ENCODE results near the gene IL18R1. TPM values are rescaled to one million over a fixed set of nuclear protein-coding genes. Genes with fewer than 3 reads are reported as not detected.

IL18R1 gene
- total RNA-seq, 1 experiment from 2014 or later = 1.9 TPM

GRCh38 chr2:102346381-102347130 lies 9.0 kb upstream of the IL18R1 start:
- H3K27me3 ChIP-seq (ENCODE audit: insufficient read depth, low read depth) = no peaks in the 10 kb centered on the region
- no TSS peak for BruUV-seq (replicated peaks)
- H3K9me2 ChIP-seq (ENCODE audit: insufficient read depth) = 0 out of 2 replicates have a peak, but pooled peaks cover 3% of the 10 kb centered on the region
- ChIA-PET POLR2A (ENCODE audit: unreplicated experiment) (no interaction called here), CTCF (no interaction called here)
- no peaks in the 10 kb centered on the region for H4K20me1 ChIP-seq (ENCODE audit: insufficient read depth)
- DNase-seq = no peak
- H3K79me2 ChIP-seq (ENCODE audit: low read depth) = no peaks in the 10 kb centered on the region
- no peak overlapping the region for H2AFZ ChIP-seq
- H3F3A ChIP-seq (ENCODE audit: insufficient read depth, low read depth) = peaks cover 4% of the 10 kb centered on the region; the same call in 1 of the 2 replicates
- H3K4me3 ChIP-seq = no peak overlapping the region
- no peak overlapping the region for H3K4me2 ChIP-seq
- intact Hi-C loops (cut with micrococcal nuclease; ENCODE audit: unreplicated experiment) = no loop called here
- H3K36me3 ChIP-seq (ENCODE audit: low read depth) = peaks cover 9% of the 10 kb centered on the region; the same call in 1 of the 2 replicates
- H3K27ac ChIP-seq = no peak overlapping the region
- H3K9me3 ChIP-seq (ENCODE audit: insufficient read depth, low read depth) = 0 out of 2 replicates have a peak, but pooled peaks cover 6% of the 10 kb centered on the region
- TF ChIP-seq CTCF (conservative IDR thresholded peaks at IDR 0.05) = no peak
- no peaks in the 10 kb centered on the region for H3K4me1 ChIP-seq (replicated peaks; ENCODE audit: insufficient read depth)

- DNase-seq = no peak
- Histone ChIP-seq H3K4me2 (no peak overlapping the region), H3K9me2 (ENCODE audit: insufficient read depth) (0 out of 2 replicates have a peak, but pooled peaks cover 3% of the 10 kb centered on the region), H3K36me3 (ENCODE audit: low read depth) (no peaks in the 10 kb centered on the region), H3K27me3 (ENCODE audit: insufficient read depth, low read depth) (no peaks in the 10 kb centered on the region), H3K9me3 (ENCODE audit: insufficient read depth, low read depth) (0 out of 2 replicates have a peak, but pooled peaks cover 6% of the 10 kb centered on the region), H4K20me1 (ENCODE audit: insufficient read depth) (no peaks in the 10 kb centered on the region), H3K79me2 (ENCODE audit: low read depth) (no peaks in the 10 kb centered on the region), H3K4me1 (replicated peaks; ENCODE audit: insufficient read depth) (no peaks in the 10 kb centered on the region), H3K4me3 (no peak overlapping the region), H3K27ac (no peak overlapping the region), H3F3A (ENCODE audit: insufficient read depth, low read depth) (peaks cover 4% of the 10 kb centered on the region; the same call in 1 of the 2 replicates), H2AFZ (peak overlapping the region; percentile 46; the same call in 1 of the 2 replicates)
- TF ChIP-seq EZH2 (IDR thresholded peaks at IDR 0.05; ENCODE audit: low read depth) (no peak), CTCF (conservative IDR thresholded peaks at IDR 0.05) (no peak)
- ChIA-PET CTCF (no interaction called here), POLR2A (ENCODE audit: unreplicated experiment) (interaction anchor here (0.6 kb wide), 1 partner anchor 148 kb away, joined by 3 read pairs; no protein-coding TSS in a partner anchor)
- intact Hi-C loops (cut with micrococcal nuclease; ENCODE audit: unreplicated experiment) = no loop called here
- BruUV-seq (replicated peaks) = no TSS peak
Measured at GRCh38 chr2:102350137-102350793, 5.3 kb upstream of the IL18R1 start.

GRCh38 chr2:102356381-102356712 lies 751 bp downstream of the IL18R1 start:
- Histone ChIP-seq H3K4me1 (replicated peaks; ENCODE audit: insufficient read depth) (peaks cover 38% of the 10 kb centered on the region), H3K79me2 (ENCODE audit: low read depth) (peaks cover 22% of the 10 kb centered on the region), H3K27ac (peak overlapping the region; percentile 53), H3F3A (ENCODE audit: insufficient read depth, low read depth) (peaks cover 5% of the 10 kb centered on the region; the same call in 1 of the 2 replicates), H2AFZ (peak overlapping the region; percentile 90), H3K27me3 (ENCODE audit: insufficient read depth, low read depth) (no peaks in the 10 kb centered on the region), H3K4me2 (peak overlapping the region; percentile 90), H3K9me3 (ENCODE audit: insufficient read depth, low read depth) (no peaks in the 10 kb centered on the region), H4K20me1 (ENCODE audit: insufficient read depth) (no peaks in the 10 kb centered on the region), H3K36me3 (ENCODE audit: low read depth) (no peaks in the 10 kb centered on the region), H3K9me2 (ENCODE audit: insufficient read depth) (no peaks in the 10 kb centered on the region), H3K4me3 (peak overlapping the region; percentile 89)
- CTCF ChIA-PET = interaction anchor here (0.5 to 1.2 kb wide), 4 partner anchors 67 to 374 kb away, joined by 3 to 11 read pairs (median 4); no protein-coding TSS in a partner anchor
- no peak for TF ChIP-seq CTCF (conservative IDR thresholded peaks at IDR 0.05)
- no peak for TF ChIP-seq EZH2 (IDR thresholded peaks at IDR 0.05; ENCODE audit: low read depth)
- intact Hi-C loops (cut with micrococcal nuclease; ENCODE audit: unreplicated experiment) = loop anchor here (1.0 to 5.0 kb wide), 4 partner anchors 105 to 474 kb away; partner anchors contain the start of gene SLC9A2
- DNase-seq = no peak
- POLR2A ChIA-PET (ENCODE audit: unreplicated experiment) = no interaction called here
- BruUV-seq (replicated peaks) = no TSS peak

Measured in PC-9 (cell line).